Nasal cavity respiratory epithelium epithelial cell of viscerocranial mucosa (primary cell): ENCODE results near the gene CPD. TPM values are rescaled to one million over a fixed set of nuclear protein-coding genes. Genes with fewer than 3 reads are reported as not detected.

Source experiments
- total RNA-seq: library from RNA; depleted of rRNA; stranded (reverse); fragments of >200 nt; gene quantifications from 2 replicates; pipeline ENCODE4 v1.2.3, GENCODE V29; 2014

Gene CPD
- total RNA-seq, result 264 and 855 TPM in 2 replicates

DNA sequence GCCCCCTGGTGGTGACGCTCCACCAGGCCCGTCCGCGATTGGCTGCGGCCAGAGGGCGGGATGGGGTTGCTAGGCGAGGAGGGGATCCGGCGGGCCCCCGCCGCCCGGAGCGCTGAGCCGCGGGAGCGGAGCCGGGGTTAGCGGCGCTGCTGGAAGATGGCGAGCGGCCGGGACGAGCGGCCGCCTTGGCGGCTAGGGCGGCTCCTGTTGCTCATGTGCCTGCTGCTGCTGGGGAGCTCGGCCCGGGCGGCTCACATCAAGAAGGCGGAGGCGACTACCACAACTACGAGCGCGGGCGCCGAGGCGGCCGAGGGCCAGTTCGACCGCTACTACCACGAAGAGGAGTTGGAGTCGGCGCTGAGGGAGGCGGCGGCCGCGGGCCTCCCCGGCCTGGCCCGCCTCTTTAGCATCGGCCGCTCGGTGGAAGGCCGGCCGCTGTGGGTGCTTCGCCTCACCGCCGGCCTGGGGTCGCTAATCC, at the start of gene CPD:
CPD (plus strand) TSS at position 103 of the 478 bp plus-strand sequence; CDS start at position 157, 54 bp downstream.

DNA sequence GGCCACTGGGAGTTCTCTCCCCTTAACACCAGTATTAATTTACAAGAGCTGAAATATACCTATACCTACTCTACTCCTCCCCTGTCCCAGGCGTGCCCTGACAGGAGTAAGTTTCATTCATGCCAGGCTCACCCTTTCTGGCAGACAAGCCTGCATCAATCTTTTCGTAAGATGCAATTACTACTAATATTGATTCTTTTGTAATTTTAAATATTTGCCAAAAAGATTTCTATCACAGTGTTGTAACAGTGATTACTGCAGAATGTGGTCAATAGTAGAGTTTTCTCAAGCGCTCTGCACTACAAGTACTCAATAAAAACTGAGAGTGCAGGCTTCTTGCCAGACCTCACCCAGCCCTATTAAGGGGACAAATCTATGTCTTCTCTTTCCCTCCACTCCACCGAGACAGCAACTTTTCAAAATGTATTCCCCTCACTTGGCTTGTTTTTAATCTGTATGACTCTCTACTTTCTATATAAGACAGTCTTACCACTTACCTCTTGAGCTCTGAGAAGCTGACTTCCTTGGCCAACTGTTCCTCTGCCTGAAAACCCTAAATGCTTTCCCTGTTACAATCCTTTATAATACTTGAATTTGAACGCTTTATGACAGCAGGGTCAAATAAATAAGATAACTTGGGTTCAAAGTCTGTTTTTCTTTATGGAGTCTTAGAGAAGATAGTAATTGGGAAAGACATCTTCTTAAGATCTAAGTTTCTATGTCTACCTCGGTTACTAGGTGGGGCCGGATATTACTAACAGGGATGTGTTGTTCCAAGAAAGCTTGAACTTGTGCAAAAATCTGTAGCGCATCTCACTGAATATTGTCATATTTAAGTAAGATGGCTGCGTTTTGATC, 45.0 kb upstream of the CPD start, which contains the start of gene TMIGD1:
TMIGD1 (minus strand) TSS at position 555 of the 858 bp plus-strand sequence. CDS start 1,924 bp downstream, outside the sequence.

DNA sequence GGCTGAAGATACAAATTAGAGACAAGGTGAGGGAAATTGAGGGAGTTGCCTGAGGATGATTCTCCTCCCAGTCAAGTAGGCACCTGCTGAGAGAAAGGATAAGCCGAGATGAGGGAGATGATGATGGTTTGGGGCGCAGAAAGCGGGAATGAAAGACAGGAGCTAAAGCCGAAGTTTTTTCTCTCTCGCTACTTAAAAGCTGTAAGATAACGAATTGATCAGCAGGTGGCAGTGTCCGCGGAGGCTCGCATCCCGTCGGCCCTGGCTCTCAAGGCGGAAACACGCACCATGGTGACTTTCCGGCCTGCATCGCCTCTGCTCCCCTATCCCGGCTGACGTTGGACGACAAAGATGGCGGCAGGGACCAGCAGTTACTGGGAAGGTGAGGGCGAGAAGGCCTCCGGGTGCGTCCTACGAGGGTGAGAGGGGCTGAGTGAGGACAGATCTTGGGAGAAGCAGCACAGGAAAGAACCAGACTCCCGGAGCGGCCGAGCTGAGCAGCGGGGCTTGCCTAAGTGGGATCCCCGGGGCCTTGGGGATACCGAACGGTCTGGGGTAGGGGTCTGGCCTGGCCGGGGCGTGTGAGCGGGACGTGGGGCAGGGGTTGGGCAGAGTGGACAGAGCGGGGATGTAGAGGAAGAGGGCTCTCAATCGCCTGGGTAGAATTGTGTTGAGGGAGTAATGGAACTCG, 98.5 kb downstream of the CPD start, which contains the start of gene GOSR1:
GOSR1 (plus strand) TSS at position 326 of the 691 bp plus-strand sequence; CDS start at position 352, 26 bp downstream.

Other genes with a start within 250 kb of the CPD start
- gene SLC6A4, start 143.2 kb upstream of the CPD start, total RNA-seq, result 0.07 and 0.34 TPM in 2 replicates
- gene BLMH, start 87.0 kb upstream of the CPD start, total RNA-seq, result 25.6 and 31.5 TPM in 2 replicates
- gene TMIGD1, start 44.9 kb upstream of the CPD start, total RNA-seq, result not detected in 2 replicates
- gene GOSR1, start 98.5 kb downstream of the CPD start, total RNA-seq, result 22.6 and 38.7 TPM in 2 replicates